SK-N-SH treated with all-trans-retinoic acid at 6 μM for 48 hours (cell line): ENCODE measurements around the gene MSH6.

Experiments used
- ATAC-seq: fragments of 200-7000 bp; cut with Tn5 transposase; 3 replicates; pipeline ENCODE4 v1.9.1; 2020; ENCODE audit warnings: mild to moderate bottlenecking, moderate library complexity
- ARNTL ChIP-seq: fragments of 450-650 bp; formaldehyde crosslinking; IDR thresholded peaks from 2 replicates; pipeline ENCODE4 v1.5.0; 2020; ENCODE audit warnings: low read depth, mild to moderate bottlenecking, moderate library complexity, borderline replicate concordance
- BACH2 ChIP-seq: fragments of 250-450 bp; sonication (Bioruptor Pico); IDR thresholded peaks from 2 replicates; pipeline ENCODE4 v1.9.0; 2021; ENCODE audit warnings: mild to moderate bottlenecking, borderline replicate concordance
- CREB5 ChIP-seq: fragments of 250-450 bp; sonication (Bioruptor Pico); IDR thresholded peaks from 2 replicates; pipeline ENCODE4 v1.5.1; 2020; ENCODE audit warnings: low read depth, mild to moderate bottlenecking, moderate library complexity
- CSDC2 ChIP-seq: fragments of 250-450 bp; sonication (Bioruptor Pico); IDR thresholded peaks from 2 replicates; pipeline ENCODE4 v1.5.0; 2020; ENCODE audit warnings: mild to moderate bottlenecking, moderate library complexity
- CSRNP3 ChIP-seq: fragments of 250-450 bp; sonication (Bioruptor Pico); IDR thresholded peaks from 2 replicates; pipeline ENCODE4 v1.5.1; 2021; ENCODE audit warnings: mild to moderate bottlenecking, moderate library complexity
- ESRRG ChIP-seq: fragments of 250-450 bp; sonication (Bioruptor Pico); IDR thresholded peaks from 2 replicates; pipeline ENCODE4 v1.6.1; 2021; ENCODE audit warnings: mild to moderate bottlenecking
- GLIS3 ChIP-seq: fragments of 250-450 bp; sonication (Bioruptor Pico); IDR thresholded peaks from 2 replicates; pipeline ENCODE4 v1.5.0; 2020; ENCODE audit warnings: mild to moderate bottlenecking, moderate library complexity
- ISL1 ChIP-seq: fragments of 250-450 bp; sonication (Bioruptor Pico); IDR thresholded peaks from 2 replicates; pipeline ENCODE4 v2.1.2; 2022; ENCODE audit warnings: mild to moderate bottlenecking, moderate library complexity
- OSR1 ChIP-seq: fragments of 250-450 bp; sonication (Bioruptor Pico); IDR thresholded peaks from 2 replicates; pipeline ENCODE4 v1.8.0; 2022; ENCODE audit warnings: moderate library complexity, mild to moderate bottlenecking, inconsistent platforms
- PATZ1 ChIP-seq: fragments of 250-450 bp; sonication (Bioruptor Pico); IDR thresholded peaks from 2 replicates; pipeline ENCODE4 v1.8.0; 2020; ENCODE audit warnings: mild to moderate bottlenecking, moderate library complexity, borderline replicate concordance
- POU6F1 ChIP-seq: fragments of 250-450 bp; sonication (Bioruptor Pico); IDR thresholded peaks from 2 replicates; pipeline ENCODE4 v1.8.0; 2021; ENCODE audit warnings: low read depth, mild to moderate bottlenecking, moderate library complexity, borderline replicate concordance
- PPARA ChIP-seq: fragments of 250-450 bp; sonication (Bioruptor Pico); IDR thresholded peaks from 2 replicates; pipeline ENCODE4 v1.5.0; 2020; ENCODE audit warnings: mild to moderate bottlenecking, borderline replicate concordance
- RARB ChIP-seq: fragments of 250-450 bp; sonication (Bioruptor Pico); IDR thresholded peaks from 2 replicates; pipeline ENCODE4 v1.8.0; 2021; ENCODE audit warnings: mild to moderate bottlenecking, moderate library complexity
- SNAI2 ChIP-seq: fragments of 250-450 bp; sonication (Bioruptor Pico); IDR thresholded peaks from 2 replicates; pipeline ENCODE4 v1.5.0; 2020; ENCODE audit warnings: mild to moderate bottlenecking, moderate library complexity
- TOX ChIP-seq: fragments of 250-450 bp; sonication (Bioruptor Pico); IDR thresholded peaks from 2 replicates; pipeline ENCODE4 v1.8.0; 2021; ENCODE audit warnings: mild to moderate bottlenecking, moderate library complexity, borderline replicate concordance
- TSHZ2 ChIP-seq: fragments of 250-450 bp; sonication (Bioruptor Pico); IDR thresholded peaks from 2 replicates; pipeline ENCODE4 v1.5.0; 2020; ENCODE audit warnings: mild to moderate bottlenecking, moderate library complexity
- ZC3H10 ChIP-seq: fragments of 250-450 bp; sonication (Bioruptor Pico); IDR thresholded peaks from 2 replicates; pipeline ENCODE4 v1.5.1; 2021; ENCODE audit warnings: mild to moderate bottlenecking, moderate library complexity
- ZFP3 ChIP-seq: fragments of 250-450 bp; sonication (Bioruptor Pico); IDR thresholded peaks from 2 replicates; pipeline ENCODE4 v1.5.0; 2020; ENCODE audit warnings: mild to moderate bottlenecking, moderate library complexity
- ZFP30 ChIP-seq: fragments of 450-650 bp; formaldehyde crosslinking; IDR thresholded peaks from 2 replicates; pipeline ENCODE4 v1.5.0; 2022; ENCODE audit warnings: mild to moderate bottlenecking, moderate library complexity
- ZNF565 ChIP-seq: fragments of 450-650 bp; formaldehyde crosslinking; conservative IDR thresholded peaks from 2 replicates; pipeline ENCODE4 v1.5.0; 2020; ENCODE audit warnings: low read depth, mild to moderate bottlenecking, moderate library complexity
- ZNF8 ChIP-seq: fragments of 450-650 bp; formaldehyde crosslinking; IDR thresholded peaks from 2 replicates; pipeline ENCODE4 v1.5.0; 2020; ENCODE audit warnings: mild to moderate bottlenecking, moderate library complexity

The MSH6 gene

GRCh38 chr2:47811668-47812067 is 28.7 kb downstream of the MSH6 start:
- no peak for ATAC-seq
- TF ChIP-seq PPARA (CRISPR knock-in tag): no peak
- TF ChIP-seq ESRRG (CRISPR knock-in tag): no peak
- no peak for TF ChIP-seq ARNTL (CRISPR knock-in tag)
- TF ChIP-seq ZC3H10 (CRISPR knock-in tag): no peak
- no peak for TF ChIP-seq CSDC2 (CRISPR knock-in tag)
- TF ChIP-seq ISL1: no peak
- TF ChIP-seq CREB5: no peak
- no peak for TF ChIP-seq PATZ1
- TF ChIP-seq RARB (CRISPR knock-in tag): no peak
- TF ChIP-seq ZFP3 (CRISPR knock-in tag): no peak
- no peak for TF ChIP-seq CSRNP3 (CRISPR knock-in tag)
- no peak for TF ChIP-seq BACH2

- TF ChIP-seq BACH2: no peak
- TF ChIP-seq SNAI2: no peak
- no peak for TF ChIP-seq ZNF565 (CRISPR knock-in tag)
- TF ChIP-seq ARNTL (CRISPR knock-in tag): no peak
- no peak for TF ChIP-seq CREB5
- no peak for TF ChIP-seq ZC3H10 (CRISPR knock-in tag)
- no peak for TF ChIP-seq CSDC2 (CRISPR knock-in tag)
- no peak for TF ChIP-seq RARB (CRISPR knock-in tag)
- no peak for TF ChIP-seq TOX (CRISPR knock-in tag)
- no peak for TF ChIP-seq ZFP30 (CRISPR knock-in tag)
- no peak for TF ChIP-seq OSR1
- no peak for TF ChIP-seq POU6F1 (CRISPR knock-in tag)
- ATAC-seq: no peak
Measured at GRCh38 chr2:47815764-47816163, 32.8 kb downstream of the MSH6 start.

- TF ChIP-seq SNAI2: no peak
- no peak for TF ChIP-seq PATZ1
- TF ChIP-seq TSHZ2 (CRISPR knock-in tag): no peak
- TF ChIP-seq ZNF565 (CRISPR knock-in tag): no peak
- TF ChIP-seq BACH2: no peak
- no peak for TF ChIP-seq GLIS3
- TF ChIP-seq ZC3H10 (CRISPR knock-in tag): no peak
- no peak for TF ChIP-seq ZNF8
- no peak for TF ChIP-seq ESRRG (CRISPR knock-in tag)
- TF ChIP-seq CSRNP3 (CRISPR knock-in tag): no peak
- TF ChIP-seq ZFP30 (CRISPR knock-in tag): no peak
- TF ChIP-seq OSR1: no peak
- no peak for TF ChIP-seq PPARA (CRISPR knock-in tag)
- TF ChIP-seq CREB5: no peak
- TF ChIP-seq TOX (CRISPR knock-in tag): no peak
- no peak for ATAC-seq
Measured at GRCh38 chr2:47818777-47819176, 35.8 kb downstream of the MSH6 start.
